Stimulated activated naive B cell treated with anti-CD40 and anti-IgM and Interleukin-4, amounts not matched to agents 10 μg/mL and 1 μg/mL and 100 μg/mL, for 72 hours (primary cell): ENCODE results near the gene PMS2.
"Not testable (repeated sequence)": the region's sequence is repeated elsewhere in the genome, so short reads cannot be mapped to it uniquely, and the experiment has no call there.

Experiments used
- ATAC-seq, 2 donors: fragments of 150-1000 bp; cut with Tn5 transposase; replicated peaks; 2 replicates each; pipeline ENCODE4 v1.10.0; 2021; ENCODE audit warnings: moderate library complexity in 1 of 2
- DNase-seq: peaks from one replicate; pipeline ENCODE4 v3.0.0; 2021
- H3K27ac Mint-ChIP-seq: one replicate; pipeline ENCODE4 v1.8.0; 2022; ENCODE audit warnings: mild to moderate bottlenecking, mixed read lengths
- H3K27me3 Mint-ChIP-seq, 2 donors: one replicate each; pipeline ENCODE4 v1.8.0; 2022; ENCODE audit warnings: mixed read lengths in 2 of 2
- H3K36me3 Mint-ChIP-seq, 2 donors: one replicate each; pipeline ENCODE4 v1.8.0; 2022; ENCODE audit warnings: mixed read lengths in 2 of 2, mild to moderate bottlenecking in 1 of 2
- H3K4me1 Mint-ChIP-seq, 2 donors: one replicate each; pipeline ENCODE4 v1.8.0; 2022; ENCODE audit warnings: mixed read lengths in 2 of 2, mild to moderate bottlenecking in 1 of 2
- H3K4me3 Mint-ChIP-seq, 2 donors: one replicate each; pipeline ENCODE4 v1.8.0; 2022; ENCODE audit warnings: mild to moderate bottlenecking in 2 of 2, mixed read lengths in 2 of 2, moderate library complexity in 1 of 2
- H3K9me3 Mint-ChIP-seq, 2 donors: one replicate each; pipeline ENCODE4 v1.8.0; 2022; ENCODE audit warnings: mixed read lengths in 2 of 2, mild to moderate bottlenecking in 1 of 2

PMS2 gene, protein sequence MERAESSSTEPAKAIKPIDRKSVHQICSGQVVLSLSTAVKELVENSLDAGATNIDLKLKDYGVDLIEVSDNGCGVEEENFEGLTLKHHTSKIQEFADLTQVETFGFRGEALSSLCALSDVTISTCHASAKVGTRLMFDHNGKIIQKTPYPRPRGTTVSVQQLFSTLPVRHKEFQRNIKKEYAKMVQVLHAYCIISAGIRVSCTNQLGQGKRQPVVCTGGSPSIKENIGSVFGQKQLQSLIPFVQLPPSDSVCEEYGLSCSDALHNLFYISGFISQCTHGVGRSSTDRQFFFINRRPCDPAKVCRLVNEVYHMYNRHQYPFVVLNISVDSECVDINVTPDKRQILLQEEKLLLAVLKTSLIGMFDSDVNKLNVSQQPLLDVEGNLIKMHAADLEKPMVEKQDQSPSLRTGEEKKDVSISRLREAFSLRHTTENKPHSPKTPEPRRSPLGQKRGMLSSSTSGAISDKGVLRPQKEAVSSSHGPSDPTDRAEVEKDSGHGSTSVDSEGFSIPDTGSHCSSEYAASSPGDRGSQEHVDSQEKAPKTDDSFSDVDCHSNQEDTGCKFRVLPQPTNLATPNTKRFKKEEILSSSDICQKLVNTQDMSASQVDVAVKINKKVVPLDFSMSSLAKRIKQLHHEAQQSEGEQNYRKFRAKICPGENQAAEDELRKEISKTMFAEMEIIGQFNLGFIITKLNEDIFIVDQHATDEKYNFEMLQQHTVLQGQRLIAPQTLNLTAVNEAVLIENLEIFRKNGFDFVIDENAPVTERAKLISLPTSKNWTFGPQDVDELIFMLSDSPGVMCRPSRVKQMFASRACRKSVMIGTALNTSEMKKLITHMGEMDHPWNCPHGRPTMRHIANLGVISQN

DNA sequence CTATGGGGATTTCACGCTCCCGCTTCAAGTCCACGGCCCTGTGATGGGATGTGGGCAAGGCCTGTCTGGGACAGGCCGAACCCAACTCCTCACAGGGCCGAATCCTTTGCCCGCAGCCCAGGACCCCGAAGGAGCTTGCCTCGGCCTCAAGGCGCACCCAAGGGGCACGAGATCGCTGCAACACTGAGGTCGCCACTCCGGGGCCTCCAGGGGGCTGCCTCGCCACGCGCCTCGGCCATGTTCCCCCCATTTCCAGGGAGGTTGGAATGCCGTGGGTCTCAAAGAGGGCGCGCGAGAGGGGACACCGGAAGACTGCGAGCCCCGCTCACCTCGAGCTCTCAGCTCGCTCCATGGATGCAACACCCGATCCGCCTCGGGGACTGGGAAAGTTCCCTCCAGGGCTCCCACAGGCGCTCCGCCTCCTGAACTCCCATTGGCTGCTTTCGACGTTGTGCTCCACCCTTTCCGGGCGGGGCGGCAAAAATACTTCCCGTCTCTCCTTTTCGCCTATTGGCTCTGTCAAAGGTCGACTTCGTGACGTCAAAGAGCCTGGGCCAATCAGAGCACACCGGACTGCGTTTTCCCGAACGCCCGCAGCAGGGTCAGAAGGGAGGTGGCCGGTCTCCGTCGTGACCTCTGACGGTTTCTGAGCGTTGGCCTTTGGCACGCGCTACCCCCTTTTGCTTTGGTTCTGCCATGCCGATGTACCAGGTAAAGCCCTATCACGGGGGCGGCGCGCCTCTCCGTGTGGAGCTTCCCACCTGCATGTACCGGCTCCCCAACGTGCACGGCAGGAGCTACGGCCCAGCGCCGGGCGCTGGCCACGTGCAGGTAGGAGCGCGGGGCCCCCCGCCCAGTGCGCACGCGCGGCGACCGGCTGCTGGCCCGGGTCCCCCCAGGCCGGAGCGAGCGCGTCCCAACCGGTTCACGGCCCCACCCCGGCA lies at the start of gene PMS2, which contains the start of gene AIMP2:
TSS of gene PMS2 (minus strand) at position 382 of the 944 bp plus-strand sequence. CDS start at position 352, 30 bp downstream.
TSS of gene AIMP2 (plus strand) at position 605 of the 944 bp plus-strand sequence. CDS start at position 697, 92 bp downstream.
- DNase-seq (peak; percentile 97), ATAC-seq (peak; percentile 96)
- Mint-ChIP-seq H3K4me3 (peak within 1 kb of the TSS; percentile 84 to 95), H3K27ac (peak within 1 kb of the TSS; percentile 97), H3K36me3 (peaks cover 8 to 21% of the 10 kb centered on the region in 2 donors), H3K4me1 (peaks cover 23 to 36% of the 10 kb centered on the region in 2 donors), H3K9me3 (no peaks in the 10 kb centered on the region), H3K27me3 (no peaks in the 10 kb centered on the region)

DNA sequence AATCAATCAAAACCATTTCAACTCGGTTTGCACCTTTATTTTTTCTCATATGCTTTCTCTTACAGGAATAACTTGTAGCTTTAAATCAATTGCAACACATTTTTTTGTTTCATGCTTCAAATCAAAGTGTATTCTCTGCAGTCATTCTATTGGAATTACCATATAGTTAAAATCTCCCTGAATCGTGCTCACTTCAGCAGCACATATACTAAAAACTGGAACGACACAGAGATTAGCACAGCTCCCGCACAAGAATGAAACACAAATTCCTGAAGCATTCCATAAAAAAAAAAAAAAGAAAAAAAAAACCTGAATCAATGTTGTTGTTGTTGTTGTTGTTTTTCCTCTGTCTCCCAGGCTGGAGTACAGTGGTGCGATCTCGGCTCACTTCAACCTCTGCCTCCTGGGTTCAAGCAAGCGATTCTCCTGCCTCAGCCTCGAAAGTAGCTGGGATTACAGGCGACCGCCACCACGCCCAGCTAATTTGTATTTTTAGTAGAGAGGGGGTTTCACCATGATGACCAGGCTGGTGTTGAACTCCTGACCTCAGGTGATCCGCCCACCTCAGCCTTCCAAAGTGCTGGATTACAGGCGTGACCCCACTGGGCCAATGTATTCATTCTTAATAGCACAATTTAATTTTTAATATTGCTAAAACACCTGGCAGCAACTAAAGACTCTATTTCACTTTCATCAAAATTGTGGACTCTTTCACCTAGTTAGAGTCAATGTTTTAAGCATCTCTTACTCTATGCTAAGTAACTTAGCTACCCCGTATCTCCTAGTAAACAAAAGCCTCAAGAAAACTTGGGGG lies 48.7 kb upstream of the PMS2 start:
- Mint-ChIP-seq H3K9me3 (no peaks in the 10 kb centered on the region), H3K27ac (no peak overlapping the region), H3K36me3 (peaks cover 0 to 11% of the 10 kb centered on the region in 2 donors), H3K4me1 (peaks cover 5 to 25% of the 10 kb centered on the region in 2 donors), H3K27me3 (no peaks in the 10 kb centered on the region), H3K4me3 (peak overlapping the region; percentile 92 to 94)
- no peak for ATAC-seq
- DNase-seq, result no peak

DNA sequence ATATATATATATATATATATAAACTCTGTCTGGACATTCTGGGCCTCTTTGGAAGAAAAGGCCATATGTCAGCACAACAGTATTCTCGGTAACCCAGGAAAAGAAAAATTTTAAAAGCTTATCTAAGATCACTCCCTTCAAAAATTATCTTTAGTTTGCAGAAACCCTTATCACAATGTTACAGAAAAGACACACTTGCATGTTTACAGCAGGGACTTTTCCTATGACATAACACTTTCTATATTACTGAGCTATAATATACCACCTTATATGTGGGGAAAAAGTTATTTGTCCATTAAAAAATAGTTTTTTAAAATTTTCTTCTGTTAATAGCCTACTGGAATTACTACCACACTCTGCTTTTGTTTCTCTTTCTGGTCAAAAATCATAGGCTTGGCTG lies 47.8 kb upstream of the PMS2 start:
- Mint-ChIP-seq H3K27me3 (no peaks in the 10 kb centered on the region), H3K36me3 (peaks cover 0 to 11% of the 10 kb centered on the region in 2 donors), H3K4me1 (peaks cover 5 to 25% of the 10 kb centered on the region in 2 donors), H3K27ac (no peak overlapping the region), H3K4me3 (no peak overlapping the region), H3K9me3 (no peaks in the 10 kb centered on the region)
- ATAC-seq (no peak), DNase-seq (no peak)

DNA sequence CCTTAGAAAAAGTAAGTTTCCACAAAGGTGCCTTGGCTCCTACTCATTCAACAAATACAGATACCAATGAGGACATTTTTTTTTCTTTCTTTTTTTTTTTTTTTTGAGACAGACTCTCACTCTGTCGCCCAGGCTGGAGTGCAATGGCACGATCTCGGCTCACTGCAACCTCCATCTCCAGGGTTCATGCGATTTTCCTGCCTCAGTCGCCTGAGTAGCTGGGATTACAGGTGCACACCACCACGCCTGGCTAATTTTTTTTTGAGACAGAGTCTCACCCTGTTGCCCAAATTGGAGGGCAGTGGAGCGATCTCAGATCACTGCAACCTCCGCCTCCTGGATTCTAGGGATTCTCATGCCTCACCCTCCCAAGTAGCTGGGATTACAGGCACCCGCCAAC lies 42.3 kb upstream of the PMS2 start:
- not testable (repeated sequence) for H3K4me1 Mint-ChIP-seq, H3K27me3 Mint-ChIP-seq, DNase-seq, H3K4me3 Mint-ChIP-seq, H3K27ac Mint-ChIP-seq, ATAC-seq, H3K9me3 Mint-ChIP-seq
- peaks cover 8 to 26% of the 10 kb centered on the region in 2 donors for H3K36me3 Mint-ChIP-seq

DNA sequence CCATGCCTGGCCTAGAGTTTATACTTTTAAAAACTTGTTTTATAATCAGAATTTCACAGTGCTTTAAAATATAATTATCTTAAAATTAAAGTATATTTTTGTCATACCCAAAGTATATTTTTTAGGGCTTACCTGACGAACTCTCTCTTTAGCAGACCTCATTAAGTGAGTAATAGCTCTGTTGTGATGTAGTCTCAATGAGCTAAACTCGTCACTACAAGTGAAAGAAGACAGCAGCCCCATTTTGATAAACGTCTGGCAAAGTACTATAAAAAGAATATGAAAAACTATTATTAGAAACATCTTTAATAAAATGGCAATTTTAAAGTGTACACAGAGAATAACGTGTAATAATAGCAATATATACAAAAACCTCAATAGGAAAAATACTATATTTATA lies 40.9 kb upstream of the PMS2 start:
- Mint-ChIP-seq H3K27me3 (no peaks in the 10 kb centered on the region), H3K4me1 (peaks cover 0 to 3% of the 10 kb centered on the region in 2 donors), H3K4me3 (no peak overlapping the region), H3K36me3 (peaks cover 8 to 25% of the 10 kb centered on the region in 2 donors), H3K27ac (no peak overlapping the region), H3K9me3 (no peaks in the 10 kb centered on the region)
- ATAC-seq (no peak), DNase-seq (no peak)

DNA sequence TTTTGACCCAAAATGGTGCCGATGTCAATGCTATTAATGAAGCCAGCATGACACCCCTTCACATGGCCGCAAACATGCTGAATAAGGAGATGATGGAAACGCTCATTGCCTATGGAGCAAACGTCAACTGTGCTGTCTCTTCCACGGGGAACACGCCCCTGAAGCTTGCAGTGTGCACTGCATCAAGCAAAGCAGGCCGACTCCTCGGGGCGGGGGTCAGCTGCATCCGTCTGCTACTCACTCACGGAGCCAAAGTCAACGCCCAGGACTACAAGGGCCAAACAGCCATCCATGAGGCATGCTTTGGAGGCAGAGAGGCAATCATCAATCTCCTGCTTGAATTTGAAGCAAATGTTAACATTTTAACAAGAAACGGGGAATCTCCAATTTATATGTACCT lies 26.8 kb upstream of the PMS2 start:
- peaks cover 40 to 44% of the 10 kb centered on the region in 2 donors for H3K36me3 Mint-ChIP-seq
- H3K27me3 Mint-ChIP-seq, result no peaks in the 10 kb centered on the region
- H3K9me3 Mint-ChIP-seq, result no peaks in the 10 kb centered on the region
- no peak for DNase-seq
- no peak overlapping the region for H3K27ac Mint-ChIP-seq
- ATAC-seq, result no peak
- H3K4me3 Mint-ChIP-seq, result no peak overlapping the region
- H3K4me1 Mint-ChIP-seq, result peaks cover 7 to 9% of the 10 kb centered on the region in 2 donors

DNA sequence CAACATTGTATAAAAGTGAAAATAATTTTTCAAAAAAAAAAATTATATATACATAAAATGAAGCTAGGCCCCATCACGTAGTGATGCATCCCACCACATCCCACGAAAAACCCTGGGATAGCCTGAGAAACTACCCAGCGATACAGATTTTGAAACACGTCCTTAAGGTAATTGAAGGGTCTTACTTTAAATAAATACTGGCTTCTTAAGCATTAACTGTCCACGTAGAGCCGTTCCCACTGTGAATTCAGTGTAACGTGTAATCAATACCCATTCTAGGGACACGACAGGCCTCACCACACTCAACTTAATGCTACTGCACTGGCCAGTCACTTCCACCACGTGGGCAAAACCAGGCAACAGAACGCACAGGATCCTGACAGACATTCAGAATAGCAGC lies 26.3 kb upstream of the PMS2 start:
- Mint-ChIP-seq H3K9me3 (no peaks in the 10 kb centered on the region), H3K27me3 (no peaks in the 10 kb centered on the region), H3K4me3 (no peak overlapping the region), H3K27ac (peak overlapping the region; percentile 70), H3K4me1 (peaks cover 7 to 8% of the 10 kb centered on the region in 2 donors), H3K36me3 (peaks cover 38 to 42% of the 10 kb centered on the region in 2 donors)
- DNase-seq, result no peak
- no peak for ATAC-seq

DNA sequence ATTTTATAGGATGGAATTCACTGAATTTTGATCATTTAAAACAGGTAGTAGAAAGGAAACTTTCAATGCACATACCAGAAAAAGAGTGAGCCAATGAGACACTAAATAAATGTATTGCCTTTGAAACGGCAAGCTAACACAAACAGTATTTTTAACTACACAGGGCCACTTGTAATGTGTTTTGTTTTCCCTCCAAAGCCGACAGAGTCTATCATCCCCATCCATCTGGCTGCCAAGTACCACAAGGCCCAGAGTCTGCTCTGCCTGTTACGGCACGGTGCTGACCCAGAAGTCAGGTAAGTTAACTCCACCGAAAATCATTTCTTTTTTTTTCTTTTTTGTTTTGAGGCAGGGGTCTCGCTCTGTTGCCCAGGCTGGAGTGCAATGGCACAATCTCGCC lies 23.8 kb upstream of the PMS2 start:
- H3K36me3 Mint-ChIP-seq, result peaks cover 39 to 48% of the 10 kb centered on the region in 2 donors
- H3K4me3 Mint-ChIP-seq, result no peak overlapping the region
- peak overlapping the region; percentile 37 for H3K27ac Mint-ChIP-seq
- ATAC-seq (no peak), DNase-seq (no peak)
- no peaks in the 10 kb centered on the region for H3K9me3 Mint-ChIP-seq
- H3K27me3 Mint-ChIP-seq, result no peaks in the 10 kb centered on the region
- peaks cover 6 to 7% of the 10 kb centered on the region in 2 donors for H3K4me1 Mint-ChIP-seq

DNA sequence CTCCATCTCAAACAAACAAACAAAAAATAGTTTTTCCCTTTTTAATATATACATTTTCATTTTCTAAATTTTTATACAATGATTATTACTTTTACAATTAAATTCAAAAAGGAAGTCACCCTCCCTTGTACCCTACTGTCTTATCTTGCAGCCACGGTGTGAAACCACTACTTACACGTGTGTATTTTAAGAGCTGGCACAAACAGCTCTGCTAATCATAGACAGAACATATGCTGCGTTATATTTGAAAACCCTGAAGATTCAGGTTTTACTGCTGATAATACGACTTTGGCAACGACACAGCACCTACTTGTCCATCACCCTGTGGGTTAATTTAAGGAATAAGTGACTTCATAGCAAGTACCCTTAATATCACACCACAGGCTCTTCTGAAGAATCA lies 23.3 kb upstream of the PMS2 start:
- ATAC-seq, result no peak
- no peak overlapping the region for H3K27ac Mint-ChIP-seq

DNA sequence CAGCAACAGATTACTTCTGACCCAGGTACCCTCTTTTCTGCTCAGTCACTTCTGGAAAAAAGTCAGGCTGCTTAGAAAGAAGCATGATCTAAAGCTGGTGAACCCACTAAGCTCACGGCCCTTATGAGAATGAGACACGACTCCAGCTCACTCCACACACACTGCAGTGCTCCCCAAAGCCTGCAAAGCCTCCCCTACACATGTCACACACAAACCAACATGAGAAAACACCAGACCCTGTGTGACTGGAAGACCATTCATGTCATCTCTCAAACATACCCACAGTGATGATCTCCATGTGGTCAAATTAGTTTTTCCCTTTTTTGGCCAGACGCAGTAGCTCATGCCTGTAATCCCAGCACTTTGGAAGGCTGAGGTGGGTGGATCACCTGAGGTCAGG lies 22.7 kb upstream of the PMS2 start:
- DNase-seq, result no peak
- Mint-ChIP-seq H3K36me3 (peaks cover 49 to 59% of the 10 kb centered on the region in 2 donors), H3K9me3 (no peaks in the 10 kb centered on the region)

More for the DNA sequence above, 23.3 kb upstream of the PMS2 start:
- no peaks in the 10 kb centered on the region for H3K27me3 Mint-ChIP-seq
- H3K36me3 Mint-ChIP-seq, result peaks cover 43 to 53% of the 10 kb centered on the region in 2 donors
- H3K4me3 Mint-ChIP-seq, result no peak overlapping the region
- no peaks in the 10 kb centered on the region for H3K9me3 Mint-ChIP-seq
- H3K4me1 Mint-ChIP-seq, result peaks cover 9 to 11% of the 10 kb centered on the region in 2 donors
- DNase-seq, result no peak

DNA sequence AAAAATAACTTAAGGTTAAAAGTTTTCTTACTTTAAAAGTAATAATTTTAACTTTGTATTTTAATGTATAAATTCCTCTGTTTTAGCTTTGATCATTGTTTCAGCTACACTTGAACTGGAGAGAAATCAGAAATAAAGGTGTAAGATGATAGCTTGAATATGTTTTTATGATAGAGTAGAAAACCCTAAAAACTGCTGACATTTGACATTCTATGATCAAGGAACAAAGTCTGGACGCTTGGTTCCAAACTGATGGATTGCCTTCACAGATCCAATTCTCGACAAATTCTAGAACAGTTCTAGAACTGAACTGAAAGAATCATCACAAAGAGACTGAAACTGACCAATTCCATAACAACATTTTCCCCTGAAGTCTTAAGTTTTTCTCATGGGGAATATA lies 22.1 kb upstream of the PMS2 start, which contains the start of gene ANKRD61:
TSS of gene ANKRD61 (plus strand) at position 389 of the 400 bp plus-strand sequence. CDS start at position 389, 0 bp downstream.
- no peaks in the 10 kb centered on the region for H3K9me3 Mint-ChIP-seq
- DNase-seq (no peak), ATAC-seq (no peak)
- H3K27ac Mint-ChIP-seq, result peak within 1 kb of the TSS; percentile 57
- peaks cover 20 to 23% of the 10 kb centered on the region in 2 donors for H3K4me1 Mint-ChIP-seq
- no peaks in the 10 kb centered on the region for H3K27me3 Mint-ChIP-seq
- H3K36me3 Mint-ChIP-seq, result peaks cover 54 to 64% of the 10 kb centered on the region in 2 donors
- no peak within 1 kb of the TSS for H3K4me3 Mint-ChIP-seq

More for the DNA sequence above, 22.7 kb upstream of the PMS2 start:
- no peak overlapping the region for H3K4me3 Mint-ChIP-seq
- peak overlapping the region; percentile 57 for H3K27ac Mint-ChIP-seq
- peaks cover 15 to 17% of the 10 kb centered on the region in 2 donors for H3K4me1 Mint-ChIP-seq
- H3K27me3 Mint-ChIP-seq, result no peaks in the 10 kb centered on the region
- ATAC-seq, result no peak

DNA sequence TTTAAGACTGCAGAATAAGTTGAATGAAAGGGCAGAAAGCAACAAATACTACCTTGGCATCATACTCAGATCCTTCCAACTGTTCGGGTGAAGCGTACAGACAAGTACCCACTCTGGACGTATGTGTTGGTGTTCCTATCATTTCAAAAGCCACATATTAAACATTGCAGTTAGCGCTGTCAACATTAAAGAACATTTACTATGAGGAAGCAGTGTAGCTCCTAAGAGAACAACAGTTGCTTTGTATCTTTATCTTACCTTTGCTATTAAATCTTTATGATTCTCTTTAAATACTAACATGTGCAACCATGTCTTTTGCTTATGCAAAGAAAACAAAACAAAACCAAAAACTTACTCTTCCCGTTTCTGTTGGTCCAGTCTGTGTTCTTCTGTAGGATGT lies 19.7 kb upstream of the PMS2 start:
- Mint-ChIP-seq H3K4me3 (no peak overlapping the region), H3K4me1 (peaks cover 27 to 33% of the 10 kb centered on the region in 2 donors), H3K9me3 (no peaks in the 10 kb centered on the region), H3K27ac (peak overlapping the region; percentile 2), H3K27me3 (no peaks in the 10 kb centered on the region), H3K36me3 (peaks cover 52 to 61% of the 10 kb centered on the region in 2 donors)
- ATAC-seq (no peak), DNase-seq (no peak)
